ENCODE data around the gene PM20D2.

DNA sequence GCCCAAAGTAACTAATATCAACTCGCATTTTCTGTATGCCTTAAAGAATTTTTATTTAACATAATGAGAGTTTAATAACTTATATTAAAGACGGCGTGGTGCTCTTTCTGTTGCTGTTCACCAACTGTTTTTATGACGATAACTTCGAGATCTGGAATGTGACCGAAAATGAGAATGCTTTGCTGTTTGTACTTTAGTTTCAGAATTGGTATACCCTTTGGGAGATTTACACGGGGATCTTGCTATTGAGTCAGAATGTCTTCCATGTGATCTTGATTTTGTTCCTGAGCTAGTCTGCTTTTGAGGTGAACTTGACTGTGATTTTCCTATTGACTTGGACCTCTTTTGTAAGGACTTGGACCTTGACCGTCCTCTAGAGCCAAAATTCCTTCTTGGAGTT, 47.4 kb upstream of the PM20D2 start:
- TF ChIP-seq EZH2 (IDR thresholded peaks at IDR 0.05; ENCODE audit: low read length, missing control alignments): no peak
- TF ChIP-seq, protein P1, sequence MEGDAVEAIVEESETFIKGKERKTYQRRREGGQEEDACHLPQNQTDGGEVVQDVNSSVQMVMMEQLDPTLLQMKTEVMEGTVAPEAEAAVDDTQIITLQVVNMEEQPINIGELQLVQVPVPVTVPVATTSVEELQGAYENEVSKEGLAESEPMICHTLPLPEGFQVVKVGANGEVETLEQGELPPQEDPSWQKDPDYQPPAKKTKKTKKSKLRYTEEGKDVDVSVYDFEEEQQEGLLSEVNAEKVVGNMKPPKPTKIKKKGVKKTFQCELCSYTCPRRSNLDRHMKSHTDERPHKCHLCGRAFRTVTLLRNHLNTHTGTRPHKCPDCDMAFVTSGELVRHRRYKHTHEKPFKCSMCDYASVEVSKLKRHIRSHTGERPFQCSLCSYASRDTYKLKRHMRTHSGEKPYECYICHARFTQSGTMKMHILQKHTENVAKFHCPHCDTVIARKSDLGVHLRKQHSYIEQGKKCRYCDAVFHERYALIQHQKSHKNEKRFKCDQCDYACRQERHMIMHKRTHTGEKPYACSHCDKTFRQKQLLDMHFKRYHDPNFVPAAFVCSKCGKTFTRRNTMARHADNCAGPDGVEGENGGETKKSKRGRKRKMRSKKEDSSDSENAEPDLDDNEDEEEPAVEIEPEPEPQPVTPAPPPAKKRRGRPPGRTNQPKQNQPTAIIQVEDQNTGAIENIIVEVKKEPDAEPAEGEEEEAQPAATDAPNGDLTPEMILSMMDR (conservative IDR thresholded peaks at IDR 0.05 in 1 of 2, IDR thresholded peaks at IDR 0.05 in 1 of 2; ENCODE audit: low read depth in 1 of 2, low read length in 2 of 2): no peak
